Cardiac muscle cell (in vitro differentiated cells and primary cell): ENCODE results near the gene SEMA5A. TPM values are rescaled to one million over a fixed set of nuclear protein-coding genes. Genes with fewer than 3 reads are reported as not detected.

ENCODE experiments used
- DNase-seq, 2 donors: peaks; one replicate each; pipeline versions ENCODE4 v3.0.0 to v3.0.0-alpha.2; 2010 to 2017; ENCODE audit warnings: low read depth in 1 of 2, low spot score in 1 of 2
- H3K27ac ChIP-seq: fragments of 200-600 bp; sonication (generic); 2 replicates; pipeline ENCODE4 v1.5.1; 2016
- H3K27me3 ChIP-seq: fragments of 200-600 bp; sonication (generic); 2 replicates; pipeline ENCODE4 v1.6.0; 2016; ENCODE audit warnings: control low read depth
- H3K36me3 ChIP-seq: fragments of 200-600 bp; sonication (generic); 2 replicates; pipeline ENCODE4 v1.5.1; 2016; ENCODE audit warnings: control low read depth
- H3K4me1 ChIP-seq: fragments of 200-600 bp; sonication (generic); 2 replicates; pipeline ENCODE4 v1.8.1; 2017; ENCODE audit warnings: low read depth, mild to moderate bottlenecking, mixed run types
- H3K4me3 ChIP-seq: fragments of 200-600 bp; sonication (generic); 2 replicates; pipeline ENCODE4 v1.5.1; 2016; ENCODE audit warnings: mild to moderate bottlenecking
- H3K9me3 ChIP-seq: fragments of 200-600 bp; sonication (generic); 2 replicates; pipeline ENCODE4 v1.5.1; 2017; ENCODE audit warnings: low read depth, mild to moderate bottlenecking, control low read depth
- polyA plus RNA-seq: library from polyadenylated mRNA; unstranded; fragments of >200 nt; fragmentation: Nextera tagmentation; extraction: Ambion mirVana; gene quantifications from 2 replicates; pipeline ENCODE4 v1.2.1, GENCODE V29; 2016
- total RNA-seq: library from RNA; depleted of rRNA; stranded (reverse); fragments of >200 nt; gene quantifications from 2 replicates; pipeline ENCODE4 v1.2.3, GENCODE V29; 2016
- TF ChIP-seq, protein P1 (sequence below): IDR thresholded peaks from 2 replicates; pipeline ENCODE4 v1.5.1; 2012; ENCODE audit warnings: low read depth, mild to moderate bottlenecking, low read length

The SEMA5A gene
- total and polyA plus RNA-seq, 2 experiments from 2014 or later: 15.7 to 16.6 TPM

DNA sequence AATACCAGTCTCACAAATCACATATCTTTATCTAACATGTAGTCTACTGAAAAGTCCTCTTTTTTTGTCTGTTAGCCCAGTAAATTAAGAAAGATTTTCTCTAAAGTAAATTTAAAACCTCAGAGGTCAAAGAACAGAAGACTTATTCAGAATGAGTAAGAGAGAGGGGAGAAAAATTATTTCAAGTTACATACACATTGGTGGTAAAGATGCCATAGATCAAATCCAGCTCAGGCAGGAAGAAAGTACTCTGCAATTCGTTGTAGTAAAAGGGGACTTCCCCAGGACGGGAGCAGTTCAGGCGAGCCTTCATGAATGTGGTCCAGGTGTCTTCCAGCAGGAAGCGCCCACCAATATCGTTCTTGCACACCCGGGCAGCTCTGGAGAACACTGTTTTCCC lies 344.1 kb downstream of the SEMA5A start:
- Histone ChIP-seq H3K27ac (no peak overlapping the region), H3K9me3 (no peaks in the 10 kb centered on the region), H3K4me1 (no peaks in the 10 kb centered on the region), H3K27me3 (no peaks in the 10 kb centered on the region), H3K4me3 (no peak overlapping the region), H3K36me3 (no peaks in the 10 kb centered on the region)
- no peak for DNase-seq
- TF ChIP-seq, protein P1, sequence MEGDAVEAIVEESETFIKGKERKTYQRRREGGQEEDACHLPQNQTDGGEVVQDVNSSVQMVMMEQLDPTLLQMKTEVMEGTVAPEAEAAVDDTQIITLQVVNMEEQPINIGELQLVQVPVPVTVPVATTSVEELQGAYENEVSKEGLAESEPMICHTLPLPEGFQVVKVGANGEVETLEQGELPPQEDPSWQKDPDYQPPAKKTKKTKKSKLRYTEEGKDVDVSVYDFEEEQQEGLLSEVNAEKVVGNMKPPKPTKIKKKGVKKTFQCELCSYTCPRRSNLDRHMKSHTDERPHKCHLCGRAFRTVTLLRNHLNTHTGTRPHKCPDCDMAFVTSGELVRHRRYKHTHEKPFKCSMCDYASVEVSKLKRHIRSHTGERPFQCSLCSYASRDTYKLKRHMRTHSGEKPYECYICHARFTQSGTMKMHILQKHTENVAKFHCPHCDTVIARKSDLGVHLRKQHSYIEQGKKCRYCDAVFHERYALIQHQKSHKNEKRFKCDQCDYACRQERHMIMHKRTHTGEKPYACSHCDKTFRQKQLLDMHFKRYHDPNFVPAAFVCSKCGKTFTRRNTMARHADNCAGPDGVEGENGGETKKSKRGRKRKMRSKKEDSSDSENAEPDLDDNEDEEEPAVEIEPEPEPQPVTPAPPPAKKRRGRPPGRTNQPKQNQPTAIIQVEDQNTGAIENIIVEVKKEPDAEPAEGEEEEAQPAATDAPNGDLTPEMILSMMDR: no peak

DNA sequence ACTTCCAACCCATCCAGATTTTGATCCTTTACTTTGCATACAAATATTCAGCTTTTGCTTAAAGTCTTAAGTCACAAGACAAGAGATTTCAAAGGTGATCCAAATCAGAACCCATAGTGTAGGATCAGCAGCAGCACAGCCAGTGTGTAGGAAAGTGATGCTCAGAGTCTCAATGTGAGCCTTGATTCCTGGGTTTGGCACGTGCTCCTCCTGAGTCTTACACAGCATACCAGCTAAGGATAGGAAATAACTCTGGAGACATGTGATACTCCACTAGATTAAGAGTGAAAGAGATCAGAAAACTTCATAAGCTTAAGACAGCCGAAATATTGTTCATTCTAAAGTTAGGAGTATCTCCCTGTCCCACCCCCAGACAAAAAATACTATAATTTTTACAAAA lies 344.9 kb downstream of the SEMA5A start:
- Histone ChIP-seq H3K27me3 (no peaks in the 10 kb centered on the region), H3K4me3 (no peak overlapping the region), H3K9me3 (no peaks in the 10 kb centered on the region), H3K36me3 (no peaks in the 10 kb centered on the region), H3K4me1 (no peaks in the 10 kb centered on the region), H3K27ac (no peak overlapping the region)
- no peak for DNase-seq
- TF ChIP-seq, protein P1: no peak

DNA sequence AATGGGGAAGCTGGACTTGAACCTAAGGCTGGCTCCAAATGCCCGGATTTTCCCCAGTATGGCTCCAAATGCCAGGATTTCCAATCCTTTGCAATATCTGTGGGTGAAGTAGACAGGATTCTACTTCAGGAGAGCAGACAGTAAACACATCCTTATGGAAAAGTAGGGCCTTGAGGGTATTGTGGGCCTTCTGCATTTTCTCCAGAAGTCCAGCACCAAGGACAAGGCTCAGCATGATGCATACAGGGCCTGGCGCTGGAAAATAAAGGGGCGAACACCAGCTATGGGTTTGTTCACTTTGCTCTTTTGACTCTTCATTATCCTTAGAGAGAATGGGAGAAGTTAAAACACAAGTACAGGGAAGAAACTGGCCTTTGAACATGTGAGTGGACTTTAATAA lies 347.5 kb downstream of the SEMA5A start:
- Histone ChIP-seq H3K27me3 (no peaks in the 10 kb centered on the region), H3K4me1 (no peaks in the 10 kb centered on the region), H3K27ac (no peak overlapping the region), H3K4me3 (no peak overlapping the region), H3K36me3 (peaks cover 2% of the 10 kb centered on the region), H3K9me3 (no peaks in the 10 kb centered on the region)
- DNase-seq: peak; percentile 40 to 44
- TF ChIP-seq, protein P1: no peak

DNA sequence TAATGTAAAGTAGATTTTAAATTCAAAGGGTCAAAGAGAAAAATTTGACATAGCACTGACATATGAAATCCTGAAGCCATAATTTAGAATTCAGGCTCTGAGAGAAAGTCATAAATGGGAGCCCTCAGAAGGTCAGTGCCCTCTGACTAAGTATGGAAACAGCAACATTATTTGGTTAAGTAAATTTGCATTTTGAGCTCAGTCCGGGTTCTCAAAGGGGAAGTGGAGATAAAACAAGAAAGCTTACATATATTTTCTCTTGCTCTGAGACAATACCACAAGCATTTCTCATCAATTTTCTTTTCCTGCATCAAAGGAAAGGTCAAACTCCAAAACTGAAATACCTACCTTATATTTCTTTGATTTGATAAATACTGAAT lies 348.0 kb downstream of the SEMA5A start:
- H3K27me3 ChIP-seq: no peaks in the 10 kb centered on the region
- H3K27ac ChIP-seq: no peak overlapping the region
- no peaks in the 10 kb centered on the region for H3K9me3 ChIP-seq
- peaks cover 3% of the 10 kb centered on the region for H3K36me3 ChIP-seq
- TF ChIP-seq, protein P1: no peak
- H3K4me3 ChIP-seq: no peak overlapping the region
- H3K4me1 ChIP-seq: no peaks in the 10 kb centered on the region
- no peak for DNase-seq

DNA sequence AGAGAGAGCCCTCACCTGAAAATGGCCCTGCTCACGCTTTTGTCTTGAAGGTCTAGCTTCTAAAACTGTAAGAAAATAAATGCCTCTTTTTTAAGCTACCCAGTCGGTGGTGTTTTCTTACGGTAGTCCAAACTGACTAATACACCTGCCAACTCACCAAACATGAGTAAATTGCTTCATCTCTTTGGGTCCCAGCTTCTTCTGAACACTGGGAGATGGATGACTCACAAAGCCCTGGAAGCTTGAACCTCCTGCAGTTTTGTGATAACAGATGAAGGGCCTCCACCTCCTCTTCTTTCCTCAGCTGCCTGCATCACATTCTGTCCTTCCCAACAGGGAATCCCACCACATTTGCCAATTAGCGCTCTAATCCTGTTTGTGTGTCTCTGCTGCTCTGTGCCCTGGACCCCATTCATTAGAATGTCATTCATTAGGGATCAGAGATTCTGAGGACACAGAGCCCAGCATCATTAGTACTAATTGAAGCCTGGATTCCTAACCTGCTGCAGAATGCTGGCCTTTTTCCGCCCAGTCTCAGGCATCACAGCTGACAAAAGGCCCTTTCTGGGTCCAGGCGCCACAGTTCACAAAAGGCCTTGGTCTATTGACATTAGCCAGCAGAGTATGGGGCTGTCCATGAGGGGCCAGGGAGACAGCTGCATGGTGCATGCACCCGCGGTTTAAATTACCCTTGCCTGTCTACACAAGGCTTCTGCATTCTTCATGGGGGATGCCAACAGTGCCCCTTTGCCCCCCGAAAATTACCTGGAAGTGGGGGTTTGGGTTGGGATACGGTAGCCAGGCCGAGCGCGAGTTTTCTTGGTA lies 349.3 kb downstream of the SEMA5A start:
- Histone ChIP-seq H3K4me3 (no peak overlapping the region), H3K4me1 (no peaks in the 10 kb centered on the region), H3K27ac (no peak overlapping the region), H3K27me3 (no peaks in the 10 kb centered on the region), H3K36me3 (peaks cover 6% of the 10 kb centered on the region), H3K9me3 (no peaks in the 10 kb centered on the region)
- TF ChIP-seq, protein P1: no peak
- peak in 1 of 2 donors; percentile 20 for DNase-seq
